Upper lobe of left lung (tissue), 6 donors: ENCODE results near the gene LCE1C. TPM values are rescaled to one million over a fixed set of nuclear protein-coding genes. Genes with fewer than 3 reads are reported as not detected.

Experiments
- ATAC-seq, 2 donors: fragments of 200-7000 bp; cut with Tn5 transposase; one replicate each; pipeline ENCODE4 v1.9.1; 2022; ENCODE audit warnings: mild to moderate bottlenecking in 2 of 2, moderate library complexity in 2 of 2; ENCODE audit not compliant: low FRiP score in 2 of 2
- DNase-seq, 2 donors: peaks; one replicate each; pipeline ENCODE4 v3.0.0-alpha.2; 2019 to 2020
- H3K27ac ChIP-seq, 4 donors: fragments of 200-600 bp; sonication (generic); one replicate each; pipeline ENCODE4 v1.5.1; 2016 to 2019
- H3K27me3 ChIP-seq, 4 donors: fragments of 200-600 bp; sonication (generic); one replicate each; pipeline ENCODE4 v1.5.1; 2017 to 2019
- H3K36me3 ChIP-seq, 4 donors: fragments of 200-600 bp; sonication (generic); one replicate each; pipeline ENCODE4 v1.5.1; 2016 to 2019
- H3K4me1 ChIP-seq, 4 donors: fragments of 200-600 bp; sonication (generic); one replicate each; pipeline ENCODE4 v1.5.1; 2018 to 2019
- H3K4me3 ChIP-seq, 4 donors: fragments of 200-600 bp; sonication (generic); one replicate each; pipeline ENCODE4 v1.5.1; 2017 to 2019; ENCODE audit warnings: mild to moderate bottlenecking in 2 of 4, moderate library complexity in 1 of 4
- H3K9me3 ChIP-seq, 4 donors: fragments of 200-600 bp; sonication (generic); one replicate each; pipeline ENCODE4 v1.5.1; 2018 to 2019
- EP300 ChIP-seq, 4 donors: sonication (generic); formaldehyde crosslinking; IDR thresholded peaks; one replicate each; pipeline ENCODE4 v1.5.1; 2017; ENCODE audit warnings: antibody characterized with exemption in 4 of 4, control low read depth in 2 of 4
- POLR2A ChIP-seq, 4 donors: fragments of 450-650 bp; IDR thresholded peaks; one replicate each; pipeline ENCODE4 v1.5.1; 2016 to 2017; ENCODE audit warnings: antibody characterized with exemption in 4 of 4, mild to moderate bottlenecking in 2 of 4
- POLR2AphosphoS5 ChIP-seq, 2 donors: sonication (generic); formaldehyde crosslinking; IDR thresholded peaks; one replicate each; pipeline ENCODE4 v1.5.1; 2017; ENCODE audit warnings: antibody characterized with exemption in 2 of 2
- WGBS, 2 donors: methylation state at CpG; one replicate each; pipeline ENCODE4 v1.1.5; 2017 to 2018; 5-methylcytosine and 5-hydroxymethylcytosine counted together
- total RNA-seq, 6 donors: library from RNA; depleted of rRNA in 4 of 6; stranded (reverse); fragments of >200 nt in 4 of 6; gene quantifications; one replicate each; pipeline versions ENCODE4 v1.1.0 to v1.2.1, GENCODE V29; 2016 to 2021
- TF ChIP-seq, protein P1 (sequence below), 6 experiments: fragments of 450-650 bp in 4 of 6; fragments of 200-600 bp in 2 of 6; sonication (generic) in 2 of 6; IDR thresholded peaks; one replicate each; pipeline ENCODE4 v1.5.1; 2016 to 2019; ENCODE audit warnings: antibody characterized with exemption in 6 of 6
- donor health status: DM: no; HTN: no; CAD: no; lungs with moderate emphysema.
- donor health status: DM: no; HTN: yes; CAD: no; lungs with severe emphysema.

The LCE1C gene
- total RNA-seq, 6 donors from 2014 or later: not detected

DNA sequence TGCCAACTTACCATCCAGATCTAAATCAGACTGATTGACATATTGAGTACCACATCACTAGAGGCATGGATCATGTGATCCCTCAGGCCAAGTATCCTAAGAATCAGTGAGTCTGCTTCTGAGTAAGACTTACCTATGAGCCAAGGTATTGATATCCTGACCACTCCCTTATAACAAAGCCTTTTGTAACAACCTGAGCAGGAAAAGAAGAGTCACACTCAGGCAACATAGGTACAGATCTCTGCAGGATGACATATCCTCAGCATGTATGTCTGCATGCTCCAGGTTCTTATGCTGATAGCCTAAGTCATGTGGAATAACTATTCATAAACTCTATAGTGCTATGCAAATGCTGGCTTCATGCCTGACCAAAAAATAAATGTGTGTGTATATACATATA, 18.5 kb upstream of the LCE1C start:
- DNase-seq (no peak), ATAC-seq (no peak)
- Histone ChIP-seq H3K4me1 (no peaks in the 10 kb centered on the region), H3K36me3 (no peaks in the 10 kb centered on the region), H3K27me3 (no peaks in the 10 kb centered on the region), H3K4me3 (no peak overlapping the region), H3K9me3 (no peaks in the 10 kb centered on the region), H3K27ac (no peak overlapping the region)
- TF ChIP-seq POLR2AphosphoS5 (IDR thresholded peaks at IDR 0.05) (no peak), EP300 (IDR thresholded peaks at IDR 0.05) (no peak), POLR2A (IDR thresholded peaks at IDR 0.05) (no peak)
- TF ChIP-seq, protein P1, sequence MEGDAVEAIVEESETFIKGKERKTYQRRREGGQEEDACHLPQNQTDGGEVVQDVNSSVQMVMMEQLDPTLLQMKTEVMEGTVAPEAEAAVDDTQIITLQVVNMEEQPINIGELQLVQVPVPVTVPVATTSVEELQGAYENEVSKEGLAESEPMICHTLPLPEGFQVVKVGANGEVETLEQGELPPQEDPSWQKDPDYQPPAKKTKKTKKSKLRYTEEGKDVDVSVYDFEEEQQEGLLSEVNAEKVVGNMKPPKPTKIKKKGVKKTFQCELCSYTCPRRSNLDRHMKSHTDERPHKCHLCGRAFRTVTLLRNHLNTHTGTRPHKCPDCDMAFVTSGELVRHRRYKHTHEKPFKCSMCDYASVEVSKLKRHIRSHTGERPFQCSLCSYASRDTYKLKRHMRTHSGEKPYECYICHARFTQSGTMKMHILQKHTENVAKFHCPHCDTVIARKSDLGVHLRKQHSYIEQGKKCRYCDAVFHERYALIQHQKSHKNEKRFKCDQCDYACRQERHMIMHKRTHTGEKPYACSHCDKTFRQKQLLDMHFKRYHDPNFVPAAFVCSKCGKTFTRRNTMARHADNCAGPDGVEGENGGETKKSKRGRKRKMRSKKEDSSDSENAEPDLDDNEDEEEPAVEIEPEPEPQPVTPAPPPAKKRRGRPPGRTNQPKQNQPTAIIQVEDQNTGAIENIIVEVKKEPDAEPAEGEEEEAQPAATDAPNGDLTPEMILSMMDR (IDR thresholded peaks at IDR 0.05): no peak

DNA sequence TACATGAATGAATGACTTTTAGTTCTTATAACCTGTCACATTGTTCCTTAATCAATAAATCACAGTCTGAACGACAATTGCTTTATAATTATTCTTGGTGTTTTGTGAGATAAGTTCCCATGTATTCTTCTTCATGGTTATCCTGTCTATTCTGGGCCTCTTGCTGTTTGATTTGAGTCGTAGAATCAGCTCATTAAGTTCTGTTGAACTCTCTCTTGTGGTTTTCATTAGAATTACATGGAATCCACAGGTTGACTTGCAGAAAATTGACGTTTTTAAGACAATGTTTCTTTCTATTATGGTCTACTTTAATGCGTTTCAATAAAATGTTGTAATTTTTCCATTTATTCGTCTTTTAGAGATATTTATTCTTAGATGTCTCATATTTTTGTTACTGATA, 16.8 kb upstream of the LCE1C start:
- Histone ChIP-seq H3K27me3 (no peaks in the 10 kb centered on the region), H3K36me3 (no peaks in the 10 kb centered on the region), H3K4me1 (no peaks in the 10 kb centered on the region), H3K27ac (no peak overlapping the region), H3K9me3 (no peaks in the 10 kb centered on the region), H3K4me3 (no peak overlapping the region)
- ATAC-seq: no peak
- no peak for DNase-seq
- TF ChIP-seq, protein P1 (IDR thresholded peaks at IDR 0.05): no peak
- WGBS, 2 donors: 38 to 46% methylated on average over 5 of the region's 5 CpGs

DNA sequence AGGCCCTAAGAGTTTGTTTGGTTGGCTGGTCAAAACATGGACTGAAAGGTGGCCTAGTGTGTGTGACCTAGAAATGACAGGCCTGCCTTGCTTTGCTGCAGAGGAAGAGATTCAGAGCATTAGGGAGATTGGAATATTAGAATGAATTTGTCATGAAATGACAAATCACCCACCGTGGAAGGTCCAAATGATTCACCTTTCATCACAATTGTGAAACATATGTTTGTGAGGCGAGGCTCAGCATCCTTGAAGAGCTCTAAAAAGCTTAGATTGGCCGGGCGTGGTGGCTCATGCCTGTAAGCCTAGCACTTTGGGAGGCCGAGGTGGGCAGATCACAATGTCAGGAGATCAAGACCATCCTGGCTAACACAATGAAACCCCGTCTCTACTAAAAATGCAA, 10.9 kb upstream of the LCE1C start:
- H3K4me1 ChIP-seq: no peaks in the 10 kb centered on the region
- H3K27me3 ChIP-seq: no peaks in the 10 kb centered on the region
- TF ChIP-seq, protein P1 (IDR thresholded peaks at IDR 0.05): no peak
- no peak for TF ChIP-seq POLR2A (IDR thresholded peaks at IDR 0.05)
- TF ChIP-seq POLR2AphosphoS5 (IDR thresholded peaks at IDR 0.05): no peak
- TF ChIP-seq EP300 (IDR thresholded peaks at IDR 0.05): no peak
- H3K4me3 ChIP-seq: no peak overlapping the region
- H3K9me3 ChIP-seq: no peaks in the 10 kb centered on the region
- H3K36me3 ChIP-seq: no peaks in the 10 kb centered on the region
- no peak overlapping the region for H3K27ac ChIP-seq
- 82 to 86% methylated on average over 6 of the region's 6 CpGs for WGBS, 2 donors
- DNase-seq: no peak
- no peak for ATAC-seq

DNA sequence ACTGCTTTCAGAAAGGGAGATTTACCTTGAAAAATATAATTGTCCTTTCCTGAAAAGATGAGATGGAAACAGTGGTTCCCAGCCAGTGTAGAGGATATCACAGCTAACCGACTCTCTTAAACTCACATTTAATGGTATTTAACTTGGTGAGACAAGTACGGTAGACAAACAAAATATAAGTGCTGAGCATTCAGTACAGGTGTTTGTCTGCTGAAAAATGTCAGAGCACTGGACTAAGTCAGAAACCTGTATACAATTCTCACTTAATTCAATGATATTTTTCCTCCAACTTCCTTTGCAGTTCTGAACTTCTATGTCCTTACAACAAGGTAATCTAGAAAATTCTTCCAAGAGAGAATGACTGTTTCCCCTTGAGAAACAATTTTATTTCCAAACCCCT, 5.2 kb upstream of the LCE1C start, which contains the start of gene LCE1B:
Gene LCE1B, plus strand, starts transcription at position 301 of the 400 bp plus-strand sequence. CDS start 476 bp downstream, outside the sequence.
- no peak within 1 kb of the TSS for H3K27ac ChIP-seq
- ATAC-seq: no peak

DNA sequence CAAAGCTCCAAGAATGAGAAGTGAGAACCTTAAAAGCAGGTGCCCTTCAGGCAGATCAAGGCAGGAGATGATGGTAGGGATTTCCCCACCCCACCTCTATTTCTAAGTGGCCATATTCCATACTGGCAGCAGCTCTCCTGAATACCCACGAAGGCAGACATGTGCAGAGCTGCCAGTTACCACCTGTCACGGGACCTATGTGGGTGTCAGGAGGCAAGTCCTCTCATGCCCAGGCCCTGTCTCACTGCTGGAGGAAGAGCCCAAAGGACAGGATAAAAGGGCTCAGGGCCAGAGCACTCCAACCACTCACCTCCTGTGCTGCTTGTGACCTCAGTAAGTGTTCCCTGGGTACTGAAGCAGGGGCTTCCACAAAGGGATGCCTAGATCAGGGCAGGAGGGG, 4.6 kb upstream of the LCE1C start:
- peaks cover 0 to 3% (median 0%) of the 10 kb centered on the region in 4 donors for H3K9me3 ChIP-seq
- DNase-seq (no peak), ATAC-seq (no peak)
- H3K27me3 ChIP-seq: no peaks in the 10 kb centered on the region
- H3K27ac ChIP-seq: no peak overlapping the region
- H3K36me3 ChIP-seq: no peaks in the 10 kb centered on the region
- TF ChIP-seq POLR2A (IDR thresholded peaks at IDR 0.05) (no peak), POLR2AphosphoS5 (IDR thresholded peaks at IDR 0.05) (no peak), EP300 (IDR thresholded peaks at IDR 0.05) (no peak)
- TF ChIP-seq, protein P1 (IDR thresholded peaks at IDR 0.05): no peak
- 76 to 78% methylated on average over 2 of the region's 2 CpGs for WGBS, 2 donors
- no peak overlapping the region for H3K4me3 ChIP-seq
- H3K4me1 ChIP-seq: no peaks in the 10 kb centered on the region

More for the DNA sequence above, 5.2 kb upstream of the LCE1C start, which contains the start of gene LCE1B:
- 82 to 83% methylated on average over 2 of the region's 2 CpGs for WGBS, 2 donors
- Histone ChIP-seq H3K4me3 (no peak within 1 kb of the TSS), H3K9me3 (peaks cover 0 to 3% (median 0%) of the 10 kb centered on the region in 4 donors), H3K36me3 (no peaks in the 10 kb centered on the region), H3K4me1 (no peaks in the 10 kb centered on the region), H3K27me3 (no peaks in the 10 kb centered on the region)
- no peak for TF ChIP-seq POLR2A (IDR thresholded peaks at IDR 0.05)
- TF ChIP-seq, protein P1 (IDR thresholded peaks at IDR 0.05): no peak
- no peak for TF ChIP-seq EP300 (IDR thresholded peaks at IDR 0.05)
- no peak for TF ChIP-seq POLR2AphosphoS5 (IDR thresholded peaks at IDR 0.05)
- no peak for DNase-seq
